Coronary artery (tissue), 2 donors: ENCODE data around the gene LGALS14.
"Not testable (repeated sequence)": the region's sequence is repeated elsewhere in the genome, so short reads cannot be mapped to it uniquely, and the experiment has no call there.

Experiments used
- DNase-seq: peaks from one replicate; pipeline ENCODE4 v3.0.0-alpha.2; 2017; ENCODE audit warnings: low spot score
- H3K27ac ChIP-seq, 2 donors: fragments of 200-600 bp; sonication (generic); one replicate each; pipeline ENCODE4 v1.5.1; 2016 to 2019
- H3K4me3 ChIP-seq: fragments of 200-600 bp; sonication (generic); 2 replicates; pipeline ENCODE4 v1.5.1; 2016; ENCODE audit warnings: mild to moderate bottlenecking, moderate library complexity
- TF ChIP-seq, protein P1 (sequence below): fragments of 200-600 bp; sonication (generic); IDR thresholded peaks from one replicate; pipeline ENCODE4 v1.5.1; 2019; ENCODE audit warnings: antibody characterized with exemption

Gene LGALS14

DNA sequence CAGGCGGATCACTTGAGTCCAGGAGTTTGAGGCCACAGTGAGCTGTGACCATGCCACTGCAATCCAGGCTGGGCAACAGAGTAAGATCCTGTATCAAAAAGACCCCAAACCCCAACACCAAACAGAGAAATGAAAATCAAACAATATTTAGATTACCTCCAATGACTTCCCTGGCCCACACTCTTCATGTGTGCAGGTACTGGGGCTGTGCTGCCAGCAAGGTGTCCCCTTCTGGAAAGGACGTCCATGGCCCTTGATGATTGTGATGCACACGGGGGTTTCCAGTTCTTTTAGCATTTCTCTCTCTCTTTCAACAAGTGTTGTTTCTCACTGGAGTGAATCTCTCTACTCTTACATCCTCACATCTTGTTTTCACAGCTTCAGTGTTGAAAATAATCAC lies 23.7 kb upstream of the LGALS14 start:
- Histone ChIP-seq H3K27ac (no peak overlapping the region), H3K4me3 (no peak overlapping the region)
- no peak for DNase-seq
- TF ChIP-seq, protein P1, sequence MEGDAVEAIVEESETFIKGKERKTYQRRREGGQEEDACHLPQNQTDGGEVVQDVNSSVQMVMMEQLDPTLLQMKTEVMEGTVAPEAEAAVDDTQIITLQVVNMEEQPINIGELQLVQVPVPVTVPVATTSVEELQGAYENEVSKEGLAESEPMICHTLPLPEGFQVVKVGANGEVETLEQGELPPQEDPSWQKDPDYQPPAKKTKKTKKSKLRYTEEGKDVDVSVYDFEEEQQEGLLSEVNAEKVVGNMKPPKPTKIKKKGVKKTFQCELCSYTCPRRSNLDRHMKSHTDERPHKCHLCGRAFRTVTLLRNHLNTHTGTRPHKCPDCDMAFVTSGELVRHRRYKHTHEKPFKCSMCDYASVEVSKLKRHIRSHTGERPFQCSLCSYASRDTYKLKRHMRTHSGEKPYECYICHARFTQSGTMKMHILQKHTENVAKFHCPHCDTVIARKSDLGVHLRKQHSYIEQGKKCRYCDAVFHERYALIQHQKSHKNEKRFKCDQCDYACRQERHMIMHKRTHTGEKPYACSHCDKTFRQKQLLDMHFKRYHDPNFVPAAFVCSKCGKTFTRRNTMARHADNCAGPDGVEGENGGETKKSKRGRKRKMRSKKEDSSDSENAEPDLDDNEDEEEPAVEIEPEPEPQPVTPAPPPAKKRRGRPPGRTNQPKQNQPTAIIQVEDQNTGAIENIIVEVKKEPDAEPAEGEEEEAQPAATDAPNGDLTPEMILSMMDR, result no peak

DNA sequence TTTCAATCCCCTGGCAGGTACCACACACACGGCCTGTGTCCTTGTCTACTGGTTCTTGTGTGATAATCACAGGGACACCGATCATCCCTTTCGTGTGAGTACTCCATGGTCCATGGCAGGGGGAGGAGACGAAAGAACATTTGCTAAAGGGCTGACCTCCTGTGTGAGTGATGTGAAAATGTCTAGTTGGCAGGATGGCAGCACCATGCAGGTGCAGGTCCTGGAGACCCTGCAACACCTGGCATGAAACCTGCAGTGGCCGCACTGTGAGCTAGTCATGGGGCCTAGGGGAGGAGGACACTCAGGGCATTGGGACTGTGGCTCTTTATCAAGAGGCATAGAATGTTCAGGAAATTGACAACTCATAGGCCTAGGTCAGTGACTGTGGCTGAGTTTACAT lies 22.9 kb upstream of the LGALS14 start:
- no peak overlapping the region for H3K4me3 ChIP-seq

GRCh38 chr19:39684267-39684666 lies 20.0 kb upstream of the LGALS14 start:
- H3K4me3 ChIP-seq, result no peak overlapping the region
- no peak overlapping the region for H3K27ac ChIP-seq
- TF ChIP-seq, protein P1, result no peak
- no peak for DNase-seq

More for the DNA sequence above, 22.9 kb upstream of the LGALS14 start:
- no peak overlapping the region for H3K27ac ChIP-seq
- TF ChIP-seq, protein P1, result no peak
- no peak for DNase-seq

DNA sequence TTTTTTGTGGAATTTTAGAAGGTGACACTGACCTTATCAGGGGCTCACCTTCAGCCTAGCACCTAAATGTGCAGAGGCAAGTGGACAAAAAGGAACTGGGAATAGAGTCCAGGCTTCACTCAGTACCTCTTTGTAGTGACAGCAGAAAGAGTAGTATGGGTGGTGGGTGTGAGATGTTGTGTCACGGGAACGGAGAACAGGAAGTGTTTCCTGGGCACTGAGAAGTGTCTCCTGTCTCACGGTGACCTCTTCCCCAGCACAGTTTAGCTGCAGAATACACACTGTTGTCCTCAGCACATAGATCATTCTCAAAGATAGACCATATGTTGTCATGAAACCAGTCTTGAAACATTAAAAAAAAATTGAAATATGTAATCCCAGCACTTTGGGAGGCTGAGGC lies 17.5 kb upstream of the LGALS14 start:
- Histone ChIP-seq H3K4me3 (no peak overlapping the region), H3K27ac (no peak overlapping the region)
- DNase-seq, result no peak
- TF ChIP-seq, protein P1, result no peak

GRCh38 chr19:39688637-39689036 lies 15.6 kb upstream of the LGALS14 start:
- not testable (repeated sequence) for H3K27ac ChIP-seq, DNase-seq, H3K4me3 ChIP-seq

- no peak overlapping the region for H3K27ac ChIP-seq
- H3K4me3 ChIP-seq, result no peak overlapping the region
- TF ChIP-seq, protein P1, result no peak
- no peak for DNase-seq
Observed at GRCh38 chr19:39692166-39692565, 12.1 kb upstream of the LGALS14 start.

DNA sequence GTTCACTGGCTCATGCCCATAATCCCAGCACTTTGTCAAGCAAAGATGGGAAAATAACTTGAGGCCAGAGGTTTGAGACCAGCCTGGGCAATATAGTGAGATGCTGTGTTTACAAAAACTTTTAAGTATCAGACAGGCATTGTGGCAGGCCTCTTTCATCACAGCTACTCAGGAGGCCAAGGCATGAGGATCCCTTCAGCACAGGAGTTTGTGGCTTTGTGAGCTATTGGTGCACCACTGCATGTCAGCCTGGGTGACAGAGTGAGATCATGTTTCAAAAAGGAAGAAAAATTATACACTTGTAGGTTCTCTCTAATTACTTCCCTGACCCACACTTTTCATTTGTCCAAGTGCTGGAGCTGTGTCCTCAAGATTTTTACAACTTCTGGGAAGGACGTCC lies 11.5 kb upstream of the LGALS14 start:
- Histone ChIP-seq H3K27ac (no peak overlapping the region), H3K4me3 (no peak overlapping the region)
- TF ChIP-seq, protein P1, result no peak
- DNase-seq, result no peak

- no peak for DNase-seq
- H3K4me3 ChIP-seq, result no peak overlapping the region
- TF ChIP-seq, protein P1, result no peak
Observed at GRCh38 chr19:39695759-39696158, 8.5 kb upstream of the LGALS14 start.

More at GRCh38 chr19:39695759-39696158, 8.5 kb upstream of the LGALS14 start:
- H3K27ac ChIP-seq, result no peak overlapping the region
